ENCODE results near the gene DOK3. TPM values are rescaled to one million over a fixed set of nuclear protein-coding genes. Genes with fewer than 3 reads are reported as not detected.

DOK3 gene
- total RNA-seq, 3 donors from 2014 or later, result 3.7 to 10.3 (median 8.4) TPM

GRCh38 chr5:177520916-177521513 lies 11.4 kb upstream of the DOK3 start:
- DNase-seq (peak in 1 of 3 donors; percentile 31), ATAC-seq (no peak)
- peaks cover 4% of the 10 kb centered on the region for H3K36me3 ChIP-seq (ENCODE audit: low read depth)
- no peak overlapping the region for H3K4me3 ChIP-seq
- peaks cover 7% of the 10 kb centered on the region for H3K4me1 ChIP-seq (ENCODE audit: low read depth)
- intact Hi-C loops (cut with DNase I, micrococcal nuclease), result no loop called here
- TF ChIP-seq CTCF (IDR thresholded peaks at IDR 0.05), result no peak
- no peaks in the 10 kb centered on the region for H3K9me3 ChIP-seq

GRCh38 chr5:177520271-177520670 lies 10.6 kb upstream of the DOK3 start:
- Histone ChIP-seq H3K36me3 (ENCODE audit: low read depth) (peaks cover 4% of the 10 kb centered on the region), H3K4me3 (no peak overlapping the region), H3K9me3 (no peaks in the 10 kb centered on the region), H3K4me1 (ENCODE audit: low read depth) (peaks cover 11% of the 10 kb centered on the region)
- intact Hi-C loops (cut with DNase I, micrococcal nuclease), result no loop called here
- DNase-seq, result no peak
- TF ChIP-seq CTCF (IDR thresholded peaks at IDR 0.05), result no peak
- no peak for ATAC-seq

GRCh38 chr5:177519463-177520235 lies 10.0 kb upstream of the DOK3 start:
- peaks cover 11% of the 10 kb centered on the region for H3K4me1 ChIP-seq (ENCODE audit: low read depth)
- H3K9me3 ChIP-seq, result no peaks in the 10 kb centered on the region
- intact Hi-C loops (cut with DNase I, micrococcal nuclease), result no loop called here
- DNase-seq (no peak), ATAC-seq (no peak)
- no peak overlapping the region for H3K4me3 ChIP-seq
- no peak for TF ChIP-seq CTCF (IDR thresholded peaks at IDR 0.05)
- H3K36me3 ChIP-seq (ENCODE audit: low read depth), result peaks cover 4% of the 10 kb centered on the region

DNA sequence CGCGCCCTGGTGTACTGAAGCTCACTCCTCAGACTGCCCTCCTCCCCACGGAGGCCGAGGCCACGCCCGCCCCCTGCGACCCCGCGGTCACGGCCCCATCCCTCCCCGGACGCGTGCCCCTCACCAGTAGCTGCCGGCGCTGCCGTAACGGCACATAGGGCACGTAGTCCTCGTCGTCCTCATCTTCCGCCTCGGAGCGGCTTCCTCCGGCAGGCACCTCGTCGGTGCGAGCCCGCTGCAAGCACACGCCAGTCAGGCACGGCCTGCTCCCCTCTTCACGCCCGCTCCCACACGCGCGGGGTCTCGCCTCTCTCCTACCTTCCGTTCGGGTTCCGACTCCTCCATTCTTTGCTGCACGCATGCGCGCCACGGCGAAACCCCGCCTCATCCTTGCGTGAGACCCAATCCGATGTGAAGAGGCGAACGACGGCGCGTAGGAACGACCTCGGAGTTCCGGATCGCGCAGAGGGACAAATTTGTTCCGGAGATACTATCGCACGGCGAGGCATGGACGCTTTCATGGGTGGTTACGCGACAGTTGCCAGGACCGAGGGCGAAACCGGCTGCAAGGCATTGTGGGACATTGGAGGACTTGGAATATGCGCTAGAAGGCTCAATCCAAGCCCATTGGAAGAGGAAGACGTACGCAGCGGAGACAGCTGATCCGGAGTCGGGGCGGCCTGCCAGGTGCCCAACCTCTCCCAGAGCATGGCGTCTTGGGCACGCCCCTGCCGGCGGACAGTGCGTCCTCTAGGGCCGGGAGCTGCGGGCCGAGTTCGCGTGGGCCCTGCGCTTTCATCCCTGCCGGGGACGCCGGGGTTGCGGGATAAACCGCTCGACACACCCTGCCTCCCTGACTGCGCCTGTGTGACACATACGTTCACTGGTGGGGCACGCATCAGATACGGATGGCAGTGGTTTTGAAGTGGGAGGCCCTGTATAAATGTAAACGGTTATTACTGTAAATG lies 7.3 kb upstream of the DOK3 start, which contains the start of gene DDX41:
Gene DDX41, minus strand, starts transcription at position 361 of the 968 bp plus-strand sequence. Its CDS starts 16 bp downstream, at position 345.
- no peak for TF ChIP-seq CTCF (IDR thresholded peaks at IDR 0.05)
- Histone ChIP-seq H3K36me3 (ENCODE audit: low read depth) (no peaks in the 10 kb centered on the region), H3K9me3 (no peaks in the 10 kb centered on the region), H3K4me1 (ENCODE audit: low read depth) (peaks cover 11% of the 10 kb centered on the region), H3K4me3 (peak within 1 kb of the TSS; percentile 89)
- DNase-seq (peak; percentile 95 to 97 (median 96)), ATAC-seq (peak; percentile 95)
- intact Hi-C loops (cut with DNase I, micrococcal nuclease), result no loop called here

DNA sequence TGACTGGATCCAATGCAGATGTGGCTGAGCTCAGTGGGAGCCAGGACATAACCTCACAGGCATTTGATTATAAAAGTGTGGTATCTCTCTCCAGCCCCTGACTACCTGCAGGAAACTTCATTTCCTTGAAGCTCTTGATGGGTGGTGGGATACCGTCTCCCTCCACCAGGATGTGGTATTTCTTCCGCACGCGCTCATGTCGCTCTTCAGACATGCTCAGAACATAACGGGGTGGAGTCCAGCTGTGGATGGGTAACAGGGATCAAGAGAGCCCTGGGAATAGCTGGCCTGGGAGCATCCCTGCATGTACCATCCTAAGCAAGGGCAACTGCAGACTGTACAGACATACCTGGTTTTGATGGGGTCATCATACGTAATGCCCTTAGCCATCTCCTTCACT lies 6.0 kb upstream of the DOK3 start:
- TF ChIP-seq CTCF (IDR thresholded peaks at IDR 0.05), result no peak
- H3K9me3 ChIP-seq, result no peaks in the 10 kb centered on the region
- H3K4me3 ChIP-seq, result no peak overlapping the region
- intact Hi-C loops (cut with DNase I, micrococcal nuclease), result no loop called here
- peaks cover 11% of the 10 kb centered on the region for H3K4me1 ChIP-seq (ENCODE audit: low read depth)
- no peak for ATAC-seq
- no peaks in the 10 kb centered on the region for H3K36me3 ChIP-seq (ENCODE audit: low read depth)
- peak in 1 of 3 donors; percentile 22 for DNase-seq
